Measurements from ENCODE around the gene USP9Y.

The USP9Y gene

DNA sequence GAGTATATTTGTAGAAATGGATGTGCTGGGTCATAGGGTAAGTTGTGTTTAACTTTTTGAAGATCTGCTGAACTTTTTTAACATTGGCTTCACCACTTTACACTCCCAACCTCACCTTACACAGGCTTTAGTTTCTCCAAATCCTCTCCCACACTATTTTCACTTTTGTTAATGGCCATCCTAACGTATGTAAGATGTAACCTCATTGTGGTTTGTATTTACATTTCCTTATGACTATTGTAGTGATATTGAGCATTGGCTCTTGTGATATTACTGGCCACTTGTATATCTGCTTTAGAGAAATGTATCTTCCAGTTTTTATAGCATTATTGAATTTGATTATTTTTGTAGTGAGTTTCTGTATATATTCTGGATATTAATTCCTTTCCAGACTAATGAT, 93.0 kb downstream of the USP9Y start:
- DNase-seq: no peak

DNA sequence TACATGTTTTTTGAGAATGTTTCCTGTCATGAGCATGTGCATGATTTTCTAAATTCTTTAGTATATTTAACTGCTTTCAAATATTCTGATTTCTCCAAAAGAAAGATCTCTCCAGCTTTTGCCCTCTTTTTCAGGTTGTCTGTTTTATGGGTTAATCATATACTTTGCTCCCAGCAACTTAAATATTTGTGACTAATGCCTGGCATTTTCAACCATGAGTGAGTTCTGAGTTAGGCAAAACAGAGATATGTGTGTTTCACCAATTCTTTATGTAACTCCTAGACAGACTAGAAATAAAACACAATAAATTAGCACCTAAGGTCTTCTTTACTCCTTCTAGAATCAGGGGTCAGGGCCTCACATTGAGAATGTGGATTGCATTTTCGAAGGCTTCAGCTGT, 107.0 kb downstream of the USP9Y start:
- DNase-seq: no peak

DNA sequence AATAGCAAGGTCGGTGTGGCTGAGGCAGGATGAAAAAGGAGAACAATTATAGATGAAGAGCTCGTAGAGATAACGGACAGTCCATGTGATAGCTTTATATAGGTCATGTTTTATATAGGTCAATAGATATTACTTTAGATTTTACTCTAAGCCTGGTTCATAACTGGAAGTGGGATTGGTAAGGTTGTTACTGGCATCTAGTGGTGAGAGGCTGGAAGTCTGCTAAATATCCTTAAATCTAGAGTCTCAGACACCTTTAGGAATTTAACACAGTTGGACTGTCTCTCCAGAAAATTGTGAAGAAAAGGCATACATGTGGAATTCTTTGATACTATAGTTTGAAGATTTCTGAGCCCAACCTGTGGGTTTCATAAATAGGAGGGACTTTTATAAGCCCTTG, 108.0 kb downstream of the USP9Y start:
- no peak for DNase-seq

DNA sequence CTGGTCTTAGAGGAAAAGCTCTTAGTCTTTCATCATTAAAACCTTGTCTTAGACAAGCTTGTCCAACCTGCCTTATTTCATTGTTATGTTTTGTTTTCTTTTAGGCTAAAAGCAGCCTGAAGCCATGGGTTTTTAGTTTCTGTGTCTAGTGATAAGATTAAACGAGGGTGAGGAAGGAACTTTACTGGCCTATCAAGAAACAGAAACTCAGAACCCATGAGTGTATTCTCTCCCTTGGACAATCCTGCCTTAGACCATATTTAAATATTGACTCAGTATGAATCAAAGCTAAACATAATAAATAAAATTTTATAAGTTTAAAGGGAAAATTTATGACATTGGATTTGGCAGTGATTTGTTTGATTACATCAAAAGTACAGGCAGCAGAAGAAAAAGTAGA, 122.4 kb downstream of the USP9Y start:
- no peak for DNase-seq

DNA sequence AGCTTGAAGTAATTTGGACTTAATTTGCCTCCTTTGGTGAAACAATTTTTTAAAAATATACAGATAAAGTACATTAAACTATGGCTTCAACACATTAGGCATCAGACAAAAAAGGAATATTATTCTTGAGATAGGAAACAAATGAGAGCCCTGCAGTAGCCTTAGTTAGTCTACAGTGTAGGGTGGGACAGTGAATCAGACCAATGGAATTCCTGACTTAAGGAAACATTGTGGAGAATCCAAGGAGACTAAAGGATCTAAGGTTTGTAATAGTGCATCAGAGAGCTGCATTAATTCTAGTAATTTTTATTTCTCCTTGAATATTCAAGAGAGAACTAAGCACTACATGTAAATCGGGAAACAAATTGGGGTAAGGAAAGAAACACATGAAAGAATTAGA, 125.8 kb downstream of the USP9Y start:
- DNase-seq: no peak

DNA sequence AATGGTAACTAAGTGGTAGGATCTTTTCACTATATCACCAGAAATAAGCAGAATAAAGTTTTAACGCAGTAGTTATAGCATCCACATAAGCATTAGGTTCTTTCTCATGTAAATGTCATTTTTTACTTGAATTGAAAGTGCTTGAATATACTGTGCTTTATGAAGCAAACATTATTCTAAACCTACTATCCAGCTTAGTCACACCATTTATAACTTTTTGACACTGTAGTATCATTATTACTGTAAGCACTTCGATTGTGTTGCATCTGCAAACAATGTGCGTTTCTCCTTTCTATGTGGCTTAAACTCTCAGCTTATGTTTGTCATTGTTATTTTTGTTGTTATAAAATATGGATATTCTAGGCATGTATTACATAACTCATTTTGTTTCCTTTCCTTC, 132.3 kb downstream of the USP9Y start:
- no peak for DNase-seq

DNA sequence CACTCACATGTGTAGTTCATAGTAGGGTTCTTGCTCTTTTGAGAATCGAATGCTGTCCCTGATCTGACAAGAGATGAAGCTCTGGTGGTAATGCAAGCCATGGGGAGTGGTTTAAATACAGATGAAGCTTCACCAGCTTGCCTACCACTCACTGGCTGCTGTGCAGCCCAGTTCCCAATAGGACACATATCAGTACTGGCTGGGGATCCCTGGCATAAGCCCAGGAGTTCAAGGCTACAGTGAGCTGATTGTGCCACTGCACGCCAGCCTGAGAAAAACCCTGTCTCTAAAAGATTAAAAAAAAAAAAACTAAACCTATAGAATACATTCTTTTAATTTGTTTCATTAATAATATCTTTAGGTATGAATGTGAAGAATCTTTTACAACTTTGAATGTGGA, 136.5 kb downstream of the USP9Y start:
- peak in 1 of 2 donors; percentile 5 for DNase-seq

DNA sequence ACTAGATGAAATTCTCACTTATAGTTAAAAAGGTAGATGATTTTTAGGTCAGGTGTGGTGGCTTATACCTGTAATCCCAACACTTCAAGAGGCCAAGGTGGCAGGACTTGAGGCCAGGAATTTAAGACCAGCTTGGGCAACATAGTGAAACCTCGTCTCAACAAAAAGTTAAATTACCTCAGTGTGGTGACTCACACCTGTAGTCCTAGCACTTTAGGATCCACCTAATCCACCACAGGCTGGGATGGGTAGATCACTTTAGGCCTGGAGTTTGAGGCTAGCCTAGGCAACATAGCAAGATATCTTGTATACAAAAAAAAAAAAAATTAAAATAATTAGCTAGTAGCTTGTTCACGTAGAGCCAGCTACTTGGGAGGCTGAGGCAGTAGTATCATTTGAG, 140.3 kb downstream of the USP9Y start:
- no peak for DNase-seq

DNA sequence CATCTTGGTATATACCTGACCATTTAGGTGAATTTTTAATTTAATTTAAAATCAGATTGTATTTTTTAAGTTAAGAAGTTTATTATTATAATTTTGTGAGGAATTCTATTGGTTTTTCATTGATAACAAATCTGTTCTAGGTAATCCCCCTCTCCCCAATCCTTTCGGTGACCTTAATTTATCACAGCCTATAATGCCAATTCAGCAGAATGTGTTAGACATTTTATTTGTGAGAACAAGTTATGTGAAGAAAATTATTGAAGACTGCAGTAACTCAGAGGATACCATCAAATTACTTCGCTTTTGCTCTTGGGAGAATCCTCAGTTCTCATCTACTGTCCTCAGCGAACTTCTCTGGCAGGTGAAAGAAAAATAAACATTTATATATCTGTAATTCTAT, 145.8 kb downstream of the USP9Y start:
- no peak for DNase-seq

DNA sequence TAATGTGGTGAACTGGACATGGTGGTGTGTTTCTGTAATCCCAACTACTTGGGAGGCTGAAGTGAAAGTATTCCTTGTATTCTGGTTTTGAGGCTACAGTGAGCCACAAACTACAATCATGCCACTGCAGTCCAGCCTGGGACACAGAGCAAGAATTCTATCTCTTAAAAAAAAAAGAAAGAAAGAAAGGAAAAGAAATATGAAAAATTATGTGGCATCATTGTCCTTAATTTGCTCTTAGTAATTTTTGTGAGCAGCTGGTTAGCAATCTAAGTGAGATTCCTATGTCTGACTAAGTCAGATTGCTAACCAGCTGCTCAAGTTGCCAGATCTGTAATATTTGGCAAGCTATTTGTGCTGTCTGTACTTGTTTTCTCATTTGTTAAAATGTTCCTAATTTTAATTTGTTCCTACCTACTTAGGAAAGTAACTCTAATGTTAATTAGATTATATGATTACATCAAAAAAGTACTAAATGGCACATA, 154.8 kb downstream of the USP9Y start:
- DNase-seq: no peak

DNA sequence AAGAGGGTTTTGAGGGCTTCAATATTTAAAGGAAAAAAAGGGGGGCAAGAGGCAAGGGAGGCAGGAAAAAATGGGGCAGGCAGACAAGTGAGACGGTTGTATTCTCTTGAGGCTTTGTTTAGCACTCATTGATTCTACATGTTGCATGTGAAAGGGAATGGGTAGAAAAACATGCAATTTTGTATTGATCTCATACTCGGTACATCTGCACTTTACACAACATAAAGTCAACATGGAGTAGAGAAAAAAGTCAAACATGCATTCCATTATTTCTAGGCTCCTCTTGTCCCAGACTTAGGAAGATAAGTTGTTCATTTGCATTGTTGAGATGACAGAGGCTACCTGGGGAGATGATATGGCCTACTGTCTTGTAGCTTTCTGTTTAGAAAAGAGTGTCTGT, 166.9 kb downstream of the USP9Y start:
- no peak for DNase-seq

DNA sequence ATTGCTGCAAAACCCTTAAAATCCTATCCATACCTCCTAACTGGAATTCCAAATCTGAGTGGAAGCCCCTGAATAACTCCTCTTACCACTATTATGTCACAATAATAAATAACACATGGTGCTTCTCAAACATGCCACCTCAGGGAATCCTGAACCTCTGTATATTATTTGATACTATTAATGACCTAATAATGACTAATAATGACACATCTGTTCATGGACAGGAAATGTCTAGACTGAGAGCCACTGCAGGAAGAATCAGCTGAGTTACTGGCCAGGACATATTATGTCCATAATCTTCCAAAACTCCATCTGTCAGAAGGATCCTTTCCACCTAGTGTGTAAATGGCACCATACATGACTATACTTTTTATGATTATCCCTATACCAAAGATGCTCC, 195.9 kb downstream of the USP9Y start:
- no peak for DNase-seq

DNA sequence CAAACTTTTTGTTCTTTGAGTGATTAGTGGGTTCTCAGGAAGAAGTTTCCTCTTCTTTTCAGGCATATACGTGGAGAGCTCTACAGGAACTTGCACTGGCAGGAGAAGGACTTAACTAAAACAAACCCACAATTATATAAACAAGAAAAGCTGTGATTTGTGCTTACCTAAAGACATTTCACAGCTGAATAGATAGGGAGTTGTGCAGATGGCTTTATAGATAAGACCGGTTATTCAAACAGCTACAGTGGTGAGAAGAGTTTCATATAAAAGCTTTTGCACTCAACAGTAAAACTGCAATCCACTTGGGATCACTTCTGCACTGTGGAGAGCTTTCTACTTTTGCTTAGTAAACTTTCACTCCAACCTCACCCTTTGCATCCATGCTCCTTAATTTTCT, 197.6 kb downstream of the USP9Y start:
- DNase-seq: no peak

DNA sequence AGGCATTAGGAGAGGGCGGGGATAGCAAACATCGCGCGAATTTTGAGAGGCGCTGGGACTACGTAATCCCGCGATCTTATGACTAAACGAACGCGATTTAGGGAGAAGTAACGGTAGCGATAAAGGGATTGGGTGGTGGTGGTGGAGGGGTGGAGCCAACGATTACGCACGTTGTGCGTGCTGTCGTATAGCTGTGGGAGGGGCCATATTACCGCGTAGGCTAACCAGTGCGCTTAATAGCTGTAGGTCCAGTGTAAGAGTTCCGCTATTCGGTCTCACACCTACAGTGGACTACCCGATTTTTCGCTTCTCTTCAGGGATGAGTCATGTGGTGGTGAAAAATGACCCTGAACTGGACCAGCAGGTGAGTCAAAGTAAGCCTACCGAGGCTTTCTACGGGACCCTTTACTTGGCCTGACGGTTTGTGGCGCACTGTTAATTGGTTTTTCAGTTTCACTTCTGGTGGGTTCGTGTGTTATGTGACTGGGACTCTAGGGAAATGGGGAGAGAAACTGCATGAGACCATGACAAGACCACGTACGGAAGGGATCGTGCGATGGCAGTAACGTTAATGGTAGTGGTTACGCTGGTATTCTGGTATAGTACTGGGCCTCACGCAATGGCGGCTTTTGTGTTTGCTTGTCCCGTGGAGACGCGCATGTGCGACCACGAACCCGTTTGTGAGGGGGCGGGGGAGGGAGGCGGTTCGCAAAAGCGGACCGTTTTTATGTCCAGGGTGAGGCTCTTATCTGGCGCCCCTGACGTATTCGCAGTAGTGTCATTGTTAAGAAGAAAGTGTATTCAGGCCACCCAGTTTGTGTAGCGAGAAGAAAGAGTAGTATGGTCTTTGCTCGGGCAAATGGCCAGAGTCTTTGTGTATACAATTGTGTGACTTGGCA, 203.8 kb downstream of the USP9Y start, which contains the start of gene DDX3Y:
Gene DDX3Y (plus strand): TSS at position 251 of the 899 bp plus-strand sequence. CDS start 69 bp downstream, at position 320.
- DNase-seq: peak in 1 of 2 donors; percentile 73

DNA sequence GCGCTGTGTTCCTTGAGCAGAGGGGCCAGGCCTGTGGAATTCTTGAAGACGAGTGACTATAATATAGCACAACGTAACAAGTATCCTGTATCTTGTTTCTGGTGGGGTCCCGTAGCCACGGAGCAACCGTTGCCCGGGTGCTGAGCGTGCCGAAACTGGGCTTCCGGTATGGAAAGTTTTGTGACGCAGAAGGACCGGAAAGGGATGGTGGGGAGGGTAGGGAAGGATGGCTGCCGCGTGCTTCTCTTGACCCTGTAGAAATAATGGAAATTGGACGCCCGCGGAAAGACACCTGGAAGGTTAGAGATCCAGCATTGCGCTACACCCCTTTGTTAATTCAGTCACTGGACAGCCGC, 204.5 kb downstream of the USP9Y start:
- peak in 1 of 2 donors; percentile 52 for DNase-seq

DNA sequence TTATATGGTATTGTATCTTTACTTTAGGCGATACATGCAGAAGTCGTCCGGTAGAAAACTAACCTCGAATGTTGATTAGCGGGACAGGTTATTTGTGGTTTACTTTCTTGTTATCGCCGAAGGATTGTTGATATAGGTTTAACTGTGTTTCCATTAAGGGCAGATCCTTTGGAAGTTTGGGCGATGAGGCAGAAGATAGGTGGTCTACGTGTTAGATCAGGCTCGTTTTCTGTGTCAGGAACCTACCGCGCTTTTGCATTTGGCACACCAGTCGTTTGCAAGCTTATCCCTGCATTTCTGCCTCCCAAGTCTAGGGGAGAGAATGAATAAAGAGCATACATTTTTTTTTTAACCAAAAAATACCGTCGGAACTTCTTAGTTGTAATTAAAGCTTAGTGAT, 204.9 kb downstream of the USP9Y start:
- DNase-seq: no peak

All from hippocampal formation (tissue), 2 donors.